CD4-positive, alpha-beta T cell treated with Interleukin-2 at 100 ng/mL for 4 hours (primary cell): ENCODE data around the gene USP47.

Experiments
- DNase-seq: peaks from one replicate; pipeline ENCODE4 v3.0.0-alpha.2; 2020; ENCODE audit warnings: low spot score

USP47 gene

GRCh38 chr11:12001186-12001585 lies 159.4 kb downstream of the USP47 start:
- DNase-seq: no peak

GRCh38 chr11:12003336-12003735 lies 161.6 kb downstream of the USP47 start:
- no peak for DNase-seq

- no peak for DNase-seq
Measured at GRCh38 chr11:12003815-12004214, 162.0 kb downstream of the USP47 start.

- no peak for DNase-seq
Measured at GRCh38 chr11:12005061-12005460, 163.3 kb downstream of the USP47 start.

- no peak for DNase-seq
Measured at GRCh38 chr11:12005476-12005875, 163.7 kb downstream of the USP47 start.

- no peak for DNase-seq
Measured at GRCh38 chr11:12006552-12007229, 164.9 kb downstream of the USP47 start.

- no peak for DNase-seq
Measured at GRCh38 chr11:12007230-12007593, 165.4 kb downstream of the USP47 start.

GRCh38 chr11:12007769-12008737 lies 166.3 kb downstream of the USP47 start, which contains the start of gene DKK3:
Gene DKK3, minus strand, starts transcription at chr11:12008626. Its CDS starts 44 bp downstream, at chr11:12008582.
- DNase-seq: no peak
